GM21381 (cell line): ENCODE measurements around the gene ELAVL3.
"Not testable (repeated sequence)": the region's sequence is repeated elsewhere in the genome, so short reads cannot be mapped to it uniquely, and the experiment has no call there.

ENCODE experiments used
- ATAC-seq: cut with Tn5 transposase; IDR thresholded peaks from one replicate; pipeline ENCODE4 v1.9.1; 2021; ENCODE audit warnings: mild to moderate bottlenecking, moderate library complexity; ENCODE audit not compliant: unreplicated experiment

Gene ELAVL3

GRCh38 chr19:11461453-11461852 is 19.4 kb downstream of the ELAVL3 start:
- no peak for ATAC-seq

GRCh38 chr19:11460207-11460606 is 20.6 kb downstream of the ELAVL3 start:
- no peak for ATAC-seq

GRCh38 chr19:11458912-11459311 is 21.9 kb downstream of the ELAVL3 start:
- not testable (repeated sequence) for ATAC-seq

GRCh38 chr19:11458236-11458900 is 22.5 kb downstream of the ELAVL3 start:
- ATAC-seq, result no peak

- ATAC-seq, result no peak
Observed at GRCh38 chr19:11457831-11458230, 23.0 kb downstream of the ELAVL3 start.

GRCh38 chr19:11457115-11457514 is 23.7 kb downstream of the ELAVL3 start:
- ATAC-seq, result no peak

GRCh38 chr19:11456659-11457058 is 24.2 kb downstream of the ELAVL3 start:
- ATAC-seq, result no peak

- not testable (repeated sequence) for ATAC-seq
Observed at GRCh38 chr19:11455233-11455554, 25.7 kb downstream of the ELAVL3 start.

- ATAC-seq, result no peak
Observed at GRCh38 chr19:11453468-11454341, 27.1 kb downstream of the ELAVL3 start.

GRCh38 chr19:11452620-11453310 is 28.1 kb downstream of the ELAVL3 start:
- ATAC-seq, result no peak

GRCh38 chr19:11451871-11452619 is 28.8 kb downstream of the ELAVL3 start:
- no peak for ATAC-seq

GRCh38 chr19:11451327-11451870 is 29.4 kb downstream of the ELAVL3 start:
- ATAC-seq, result no peak

GRCh38 chr19:11450570-11451326 is 30.1 kb downstream of the ELAVL3 start:
- no peak for ATAC-seq

GRCh38 chr19:11448923-11449554 is 31.8 kb downstream of the ELAVL3 start:
- ATAC-seq, result no peak

- no peak for ATAC-seq
Observed at GRCh38 chr19:11448410-11448809, 32.4 kb downstream of the ELAVL3 start.

- no peak for ATAC-seq
Observed at GRCh38 chr19:11447347-11448262, 33.2 kb downstream of the ELAVL3 start.

GRCh38 chr19:11446652-11447301 is 34.1 kb downstream of the ELAVL3 start:
- no peak for ATAC-seq

GRCh38 chr19:11446271-11446651 is 34.6 kb downstream of the ELAVL3 start:
- ATAC-seq, result no peak
